Gastroesophageal sphincter (tissue), 4 donors: ENCODE results near the gene WDR18. TPM values are rescaled to one million over a fixed set of nuclear protein-coding genes. Genes with fewer than 3 reads are reported as not detected.

Experiments used
- ATAC-seq: fragments of 150-250 bp; one replicate; pipeline ENCODE4 v1.9.1; 2016; ENCODE audit warnings: mild to moderate bottlenecking, moderate library complexity
- H3K27ac ChIP-seq, 4 donors: fragments of 200-600 bp; sonication (generic) in 3 of 4; 1 replicate in 3 of 4; 2 replicates in 1 of 4; pipeline ENCODE4 v1.5.1; 2016 to 2019
- H3K27me3 ChIP-seq: fragments of 200-600 bp; sonication (generic); one replicate; pipeline ENCODE4 v1.5.1; 2019
- H3K36me3 ChIP-seq, 2 donors: fragments of 200-600 bp; sonication (generic); one replicate each; pipeline ENCODE4 v1.5.1; 2019; ENCODE audit warnings: control low read depth in 1 of 2
- H3K4me1 ChIP-seq, 3 donors: fragments of 200-600 bp; sonication (generic); 1 replicate in 2 of 3; 2 replicates in 1 of 3; pipeline ENCODE4 v1.5.1; 2016 to 2019; ENCODE audit warnings: control low read depth in 2 of 3
- H3K4me3 ChIP-seq, 2 donors: fragments of 200-600 bp; sonication (generic); one replicate each; pipeline ENCODE4 v1.5.1; 2019; ENCODE audit warnings: mild to moderate bottlenecking in 1 of 2, moderate library complexity in 1 of 2
- H3K9me3 ChIP-seq, 3 donors: fragments of 200-600 bp; sonication (generic); one replicate each; pipeline ENCODE4 v1.5.1; 2017 to 2019; ENCODE audit warnings: control low read depth in 2 of 3
- EP300 ChIP-seq: sonication (generic); formaldehyde crosslinking; IDR thresholded peaks from one replicate; pipeline ENCODE4 v1.6.1; 2017; ENCODE audit warnings: antibody characterized with exemption, mild to moderate bottlenecking
- POLR2A ChIP-seq, 2 donors: fragments of 450-650 bp; IDR thresholded peaks; one replicate each; pipeline ENCODE4 v1.6.1; 2017; ENCODE audit warnings: antibody characterized with exemption in 2 of 2, mild to moderate bottlenecking in 2 of 2, moderate library complexity in 1 of 2
- POLR2AphosphoS5 ChIP-seq: sonication (generic); formaldehyde crosslinking; IDR thresholded peaks from one replicate; pipeline ENCODE4 v1.6.1; 2017; ENCODE audit warnings: antibody characterized with exemption
- WGBS, 2 donors: methylation state at CpG; one replicate each; pipeline ENCODE4 v1.1.5; 2018; ENCODE audit warnings: low coverage in 1 of 2; 5-methylcytosine and 5-hydroxymethylcytosine counted together
- total RNA-seq, 4 donors: library from RNA; depleted of rRNA; stranded (reverse); fragments of >200 nt; gene quantifications; one replicate each; pipeline ENCODE4 v1.1.0, GENCODE V29; 2016
- TF ChIP-seq, protein P1 (sequence below), 4 experiments: fragments of 200-600 bp in 2 of 4; fragments of 450-650 bp in 2 of 4; sonication (generic) in 1 of 4; IDR thresholded peaks; one replicate each; pipeline ENCODE4 v1.5.1; 2017 to 2019; ENCODE audit warnings: antibody characterized with exemption in 4 of 4, mild to moderate bottlenecking in 2 of 4, moderate library complexity in 2 of 4

Gene WDR18
- total RNA-seq, 4 donors from 2014 or later, result 7.2 to 43.9 (median 20.1) TPM

DNA sequence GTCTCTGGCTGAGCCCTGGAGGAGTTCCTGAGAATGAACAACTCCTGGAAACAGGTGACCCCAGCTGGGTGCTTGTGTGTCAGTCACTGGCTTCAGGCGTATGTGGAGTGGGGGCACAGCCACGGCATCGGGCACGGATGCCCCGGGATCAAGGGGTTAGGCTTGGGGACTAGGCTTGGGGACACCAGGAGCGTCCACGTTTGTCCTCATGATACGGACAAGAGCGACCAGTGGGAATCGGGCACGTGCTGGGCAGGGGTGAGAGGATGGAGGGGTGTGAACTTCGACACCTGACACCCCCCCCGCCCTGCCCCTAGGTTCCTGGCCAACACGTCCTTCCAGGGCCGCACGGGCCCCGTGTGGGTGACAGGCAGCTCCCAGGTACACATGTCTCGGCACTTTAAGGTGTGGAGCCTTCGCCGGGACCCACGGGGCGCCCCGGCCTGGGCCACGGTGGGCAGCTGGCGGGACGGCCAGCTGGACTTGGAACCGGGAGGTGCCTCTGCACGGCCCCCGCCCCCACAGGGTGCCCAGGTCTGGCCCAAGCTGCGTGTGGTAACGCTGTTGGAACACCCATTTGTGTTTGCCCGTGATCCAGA lies 20.2 kb downstream of the WDR18 start:
- ATAC-seq, result no peak
- no peaks in the 10 kb centered on the region for H3K9me3 ChIP-seq

DNA sequence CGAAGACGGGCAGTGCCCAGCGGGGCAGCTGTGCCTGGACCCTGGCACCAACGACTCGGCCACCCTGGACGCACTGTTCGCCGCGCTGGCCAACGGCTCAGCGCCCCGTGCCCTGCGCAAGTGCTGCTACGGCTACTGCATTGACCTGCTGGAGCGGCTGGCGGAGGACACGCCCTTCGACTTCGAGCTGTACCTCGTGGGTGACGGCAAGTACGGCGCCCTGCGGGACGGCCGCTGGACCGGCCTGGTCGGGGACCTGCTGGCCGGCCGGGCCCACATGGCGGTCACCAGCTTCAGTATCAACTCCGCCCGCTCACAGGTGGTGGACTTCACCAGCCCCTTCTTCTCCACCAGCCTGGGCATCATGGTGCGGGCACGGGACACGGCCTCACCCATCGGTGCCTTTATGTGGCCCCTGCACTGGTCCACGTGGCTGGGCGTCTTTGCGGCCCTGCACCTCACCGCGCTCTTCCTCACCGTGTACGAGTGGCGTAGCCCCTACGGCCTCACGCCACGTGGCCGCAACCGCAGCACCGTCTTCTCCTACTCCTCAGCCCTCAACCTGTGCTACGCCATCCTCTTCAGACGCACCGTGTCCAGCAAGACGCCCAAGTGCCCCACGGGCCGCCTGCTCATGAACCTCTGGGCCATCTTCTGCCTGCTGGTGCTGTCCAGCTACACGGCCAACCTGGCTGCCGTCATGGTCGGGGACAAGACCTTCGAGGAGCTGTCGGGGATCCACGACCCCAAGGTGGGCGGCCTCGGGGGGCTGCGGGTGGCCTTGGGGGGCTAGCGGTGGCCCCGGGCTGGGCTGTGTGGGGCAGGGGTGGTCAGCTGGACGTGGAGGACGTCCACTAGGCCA lies 20.9 kb downstream of the WDR18 start:
- Histone ChIP-seq H3K4me3 (no peak overlapping the region), H3K27ac (no peak overlapping the region), H3K27me3 (peaks cover 44% of the 10 kb centered on the region), H3K4me1 (peaks cover 0 to 20% (median 8%) of the 10 kb centered on the region in 3 donors), H3K36me3 (peaks cover 0 to 15% of the 10 kb centered on the region in 2 donors), H3K9me3 (no peaks in the 10 kb centered on the region)
- TF ChIP-seq, protein P1, sequence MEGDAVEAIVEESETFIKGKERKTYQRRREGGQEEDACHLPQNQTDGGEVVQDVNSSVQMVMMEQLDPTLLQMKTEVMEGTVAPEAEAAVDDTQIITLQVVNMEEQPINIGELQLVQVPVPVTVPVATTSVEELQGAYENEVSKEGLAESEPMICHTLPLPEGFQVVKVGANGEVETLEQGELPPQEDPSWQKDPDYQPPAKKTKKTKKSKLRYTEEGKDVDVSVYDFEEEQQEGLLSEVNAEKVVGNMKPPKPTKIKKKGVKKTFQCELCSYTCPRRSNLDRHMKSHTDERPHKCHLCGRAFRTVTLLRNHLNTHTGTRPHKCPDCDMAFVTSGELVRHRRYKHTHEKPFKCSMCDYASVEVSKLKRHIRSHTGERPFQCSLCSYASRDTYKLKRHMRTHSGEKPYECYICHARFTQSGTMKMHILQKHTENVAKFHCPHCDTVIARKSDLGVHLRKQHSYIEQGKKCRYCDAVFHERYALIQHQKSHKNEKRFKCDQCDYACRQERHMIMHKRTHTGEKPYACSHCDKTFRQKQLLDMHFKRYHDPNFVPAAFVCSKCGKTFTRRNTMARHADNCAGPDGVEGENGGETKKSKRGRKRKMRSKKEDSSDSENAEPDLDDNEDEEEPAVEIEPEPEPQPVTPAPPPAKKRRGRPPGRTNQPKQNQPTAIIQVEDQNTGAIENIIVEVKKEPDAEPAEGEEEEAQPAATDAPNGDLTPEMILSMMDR (IDR thresholded peaks at IDR 0.05), result no peak
- no peak for TF ChIP-seq EP300
- TF ChIP-seq POLR2A (IDR thresholded peaks at IDR 0.05), result no peak
- TF ChIP-seq POLR2AphosphoS5, result no peak
- 93% methylated on average over 17 of the region's 70 CpGs; no CpG with 5 or more reads in 1 of the 2 donors for WGBS, 2 donors
- no peak for ATAC-seq

More for the DNA sequence above, 20.2 kb downstream of the WDR18 start:
- WGBS, 2 donors, result 65 to 72% methylated on average over 2 to 4 of the region's 32 CpGs
- H3K36me3 ChIP-seq, result peaks cover 0 to 8% of the 10 kb centered on the region in 2 donors
- TF ChIP-seq, protein P1 (IDR thresholded peaks at IDR 0.05), result no peak
- no peak for TF ChIP-seq POLR2A (IDR thresholded peaks at IDR 0.05)
- TF ChIP-seq EP300, result no peak
- TF ChIP-seq POLR2AphosphoS5, result no peak
- H3K27me3 ChIP-seq, result peaks cover 52% of the 10 kb centered on the region
- H3K27ac ChIP-seq, result no peak overlapping the region
- peaks cover 0 to 21% (median 9%) of the 10 kb centered on the region in 3 donors for H3K4me1 ChIP-seq
- no peak overlapping the region for H3K4me3 ChIP-seq

DNA sequence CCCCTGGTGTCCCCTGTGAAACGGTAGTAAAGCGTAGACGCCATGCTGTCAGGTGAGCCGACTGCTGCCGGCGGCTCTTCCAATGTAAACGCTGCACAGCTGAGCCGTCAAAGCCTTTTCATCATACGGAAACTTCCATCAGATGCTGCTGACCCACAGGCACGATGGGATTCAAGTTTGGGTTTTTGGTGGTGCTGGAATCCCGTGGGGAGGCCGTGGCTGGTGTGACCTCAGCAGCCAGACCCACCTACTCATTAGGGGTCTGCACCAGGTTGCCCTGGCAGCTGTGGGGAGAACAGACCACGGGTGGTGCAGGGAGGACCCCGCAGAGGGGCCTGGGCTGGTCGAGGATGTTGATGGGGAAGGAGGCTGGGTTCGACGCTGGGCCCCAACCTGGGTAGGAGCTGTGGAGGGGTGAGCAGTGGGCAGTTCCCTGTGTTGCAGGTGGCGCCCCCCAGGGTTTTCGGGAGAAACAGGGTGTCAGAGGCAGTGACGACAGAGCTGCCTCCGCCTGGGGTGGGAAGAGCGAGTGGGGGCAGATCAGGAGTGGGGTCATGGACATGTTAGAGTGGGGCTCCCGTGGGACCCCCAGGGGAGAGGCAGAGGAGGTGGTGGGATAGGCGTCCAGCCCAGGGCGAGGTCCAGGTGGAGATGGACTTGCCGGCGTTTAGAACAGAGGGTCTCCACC lies 22.7 kb downstream of the WDR18 start:
- Histone ChIP-seq H3K4me3 (no peak overlapping the region), H3K27me3 (peaks cover 26% of the 10 kb centered on the region), H3K9me3 (no peaks in the 10 kb centered on the region), H3K4me1 (peaks cover 0 to 2% (median 0%) of the 10 kb centered on the region in 3 donors), H3K27ac (no peak overlapping the region), H3K36me3 (peaks cover 0 to 34% of the 10 kb centered on the region in 2 donors)
- TF ChIP-seq, protein P1 (IDR thresholded peaks at IDR 0.05), result no peak
- TF ChIP-seq EP300 (no peak), POLR2AphosphoS5 (no peak), POLR2A (IDR thresholded peaks at IDR 0.05) (no peak)
- no peak for ATAC-seq
- 74 to 82% methylated on average over 9 to 13 of the region's 27 CpGs for WGBS, 2 donors

DNA sequence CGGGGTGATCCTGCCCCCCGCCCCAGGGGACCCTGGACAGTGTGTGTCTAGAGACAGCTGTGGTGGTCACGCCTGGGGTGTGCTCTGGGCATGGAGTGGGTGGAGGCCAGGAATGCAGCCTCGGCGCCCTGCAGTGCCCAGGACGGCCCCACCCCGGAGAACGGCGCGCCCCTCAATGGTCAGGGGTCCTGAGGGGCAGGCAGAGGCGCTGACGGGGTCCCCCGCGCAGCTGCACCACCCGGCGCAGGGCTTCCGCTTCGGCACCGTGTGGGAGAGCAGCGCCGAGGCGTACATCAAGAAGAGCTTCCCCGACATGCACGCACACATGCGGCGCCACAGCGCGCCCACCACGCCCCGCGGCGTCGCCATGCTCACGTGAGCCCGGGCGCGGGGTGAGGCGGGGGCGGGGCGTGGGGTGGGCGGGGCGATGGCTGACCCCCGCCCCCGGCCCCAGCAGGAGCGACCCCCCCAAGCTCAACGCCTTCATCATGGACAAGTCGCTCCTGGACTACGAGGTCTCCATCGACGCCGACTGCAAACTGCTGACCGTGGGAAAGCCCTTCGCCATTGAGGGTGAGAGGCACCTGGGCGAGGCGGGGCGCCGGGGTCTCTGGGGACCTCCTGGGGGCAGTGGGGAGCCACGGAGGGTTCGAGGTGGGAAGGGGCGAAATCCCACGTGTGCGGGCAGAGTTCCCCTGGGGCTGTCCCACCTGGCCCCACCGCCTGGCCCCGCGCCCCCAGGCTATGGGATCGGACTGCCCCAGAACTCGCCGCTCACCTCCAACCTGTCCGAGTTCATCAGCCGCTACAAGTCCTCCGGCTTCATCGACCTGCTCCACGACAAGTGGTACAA lies 23.5 kb downstream of the WDR18 start:
- no peak for ATAC-seq
- H3K27ac ChIP-seq, result no peak overlapping the region
- H3K4me1 ChIP-seq, result no peaks in the 10 kb centered on the region
- H3K4me3 ChIP-seq, result no peak overlapping the region
- no peaks in the 10 kb centered on the region for H3K9me3 ChIP-seq
- peaks cover 19% of the 10 kb centered on the region for H3K27me3 ChIP-seq
- H3K36me3 ChIP-seq, result peaks cover 0 to 41% of the 10 kb centered on the region in 2 donors
- WGBS, 2 donors, result 85 to 88% methylated on average over 12 of the region's 73 CpGs
- TF ChIP-seq POLR2AphosphoS5, result no peak
- TF ChIP-seq POLR2A (IDR thresholded peaks at IDR 0.05), result no peak
- TF ChIP-seq, protein P1 (IDR thresholded peaks at IDR 0.05), result no peak
- no peak for TF ChIP-seq EP300
